HG03378 (cell line): Measurements from ENCODE around the gene STOML2.
"Not testable (repeated sequence)": the region's sequence is repeated elsewhere in the genome, so short reads cannot be mapped to it uniquely, and the experiment has no call there.

Source experiments
- ATAC-seq: cut with Tn5 transposase; IDR thresholded peaks from one replicate; pipeline ENCODE4 v1.9.1; 2021; ENCODE audit warnings: mild to moderate bottlenecking, moderate library complexity; ENCODE audit not compliant: unreplicated experiment

The STOML2 gene

GRCh38 chr9:35102769-35103659 is at the start of gene STOML2:
Gene STOML2 (minus strand): TSS chr9:35103131. CDS start chr9:35103094, 37 bp downstream.
- ATAC-seq = peak; percentile 86

GRCh38 chr9:35147941-35148563 is 45.1 kb upstream of the STOML2 start:
- ATAC-seq = not testable (repeated sequence)

- no peak for ATAC-seq
These were observed 39.1 kb upstream of the STOML2 start for GRCh38 chr9:35142037-35142436.

DNA sequence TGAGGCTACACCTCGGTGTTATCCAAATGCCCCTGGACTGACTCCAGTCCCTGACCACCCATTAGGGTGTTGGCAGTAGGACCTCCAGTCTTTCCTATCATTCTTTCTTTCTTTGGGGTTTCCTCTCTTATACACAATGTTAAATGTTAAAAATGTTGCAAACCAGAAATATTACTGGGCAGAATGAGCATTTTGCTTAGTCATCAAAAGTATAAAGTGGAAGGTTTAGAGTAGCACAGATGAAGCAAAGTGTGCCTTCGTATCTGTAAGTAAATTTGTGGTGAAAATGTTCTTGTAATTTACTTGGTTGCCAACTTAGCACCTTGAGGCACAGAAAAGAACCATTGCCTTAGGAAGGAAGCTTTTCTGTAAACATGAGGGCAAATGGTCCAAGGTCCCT is 37.2 kb upstream of the STOML2 start:
- ATAC-seq = no peak

DNA sequence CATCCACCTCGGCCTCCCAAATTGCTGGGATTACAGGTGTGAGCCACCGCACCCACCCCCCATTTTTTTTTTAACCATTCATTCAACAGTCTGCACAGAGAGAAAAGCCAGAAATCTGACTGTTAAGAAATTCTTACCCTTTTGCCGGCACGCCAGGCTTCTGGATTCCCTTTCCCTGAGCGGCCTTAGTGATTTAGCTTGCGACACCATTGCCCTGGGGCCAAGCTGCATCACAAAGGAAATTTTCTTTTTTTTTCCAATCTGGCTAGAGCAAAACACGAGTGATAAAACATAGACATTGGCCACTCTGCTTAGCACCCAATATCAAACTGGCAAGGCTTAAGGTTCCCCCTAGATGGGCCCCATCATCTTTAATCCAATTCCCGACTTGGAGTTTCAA is 33.9 kb upstream of the STOML2 start:
- ATAC-seq = no peak

GRCh38 chr9:35135988-35136387 is 33.1 kb upstream of the STOML2 start:
- no peak for ATAC-seq

- ATAC-seq = no peak
These were observed 32.0 kb upstream of the STOML2 start for GRCh38 chr9:35134920-35135319.

DNA sequence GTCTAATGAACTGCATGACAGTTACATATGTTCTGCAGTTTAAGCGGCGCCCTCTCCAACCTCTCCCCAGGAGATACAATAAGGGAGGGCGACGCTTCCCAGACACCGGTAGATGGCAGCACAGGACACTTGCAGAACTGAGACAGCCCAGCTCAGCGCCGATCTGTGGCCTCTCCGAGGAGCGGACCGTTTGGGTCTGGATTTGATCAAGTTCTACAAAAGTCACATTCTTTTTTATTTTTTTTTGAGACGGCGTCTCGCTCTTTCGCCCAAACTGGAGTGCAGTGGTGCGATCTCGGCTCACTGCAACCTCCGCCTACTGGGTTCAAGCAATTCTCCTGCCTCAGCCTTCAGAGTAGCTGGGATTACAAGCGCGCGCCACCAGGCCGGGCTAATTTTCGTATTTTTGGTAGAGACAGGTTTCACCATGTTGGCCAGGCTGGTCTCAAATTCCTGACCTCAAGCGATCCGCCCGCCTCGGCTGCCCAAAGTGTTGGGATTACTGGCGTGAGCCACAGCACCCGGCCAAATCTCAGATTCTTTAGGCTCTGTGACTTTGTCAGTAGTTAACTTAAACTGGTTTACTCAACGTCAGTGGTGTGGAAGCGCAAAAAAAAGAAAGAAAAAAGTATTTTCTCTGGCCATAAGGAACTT is 14.1 kb upstream of the STOML2 start:
- peak; percentile 54 for ATAC-seq

- no peak for ATAC-seq
These were observed 13.6 kb upstream of the STOML2 start for GRCh38 chr9:35116539-35116897.

DNA sequence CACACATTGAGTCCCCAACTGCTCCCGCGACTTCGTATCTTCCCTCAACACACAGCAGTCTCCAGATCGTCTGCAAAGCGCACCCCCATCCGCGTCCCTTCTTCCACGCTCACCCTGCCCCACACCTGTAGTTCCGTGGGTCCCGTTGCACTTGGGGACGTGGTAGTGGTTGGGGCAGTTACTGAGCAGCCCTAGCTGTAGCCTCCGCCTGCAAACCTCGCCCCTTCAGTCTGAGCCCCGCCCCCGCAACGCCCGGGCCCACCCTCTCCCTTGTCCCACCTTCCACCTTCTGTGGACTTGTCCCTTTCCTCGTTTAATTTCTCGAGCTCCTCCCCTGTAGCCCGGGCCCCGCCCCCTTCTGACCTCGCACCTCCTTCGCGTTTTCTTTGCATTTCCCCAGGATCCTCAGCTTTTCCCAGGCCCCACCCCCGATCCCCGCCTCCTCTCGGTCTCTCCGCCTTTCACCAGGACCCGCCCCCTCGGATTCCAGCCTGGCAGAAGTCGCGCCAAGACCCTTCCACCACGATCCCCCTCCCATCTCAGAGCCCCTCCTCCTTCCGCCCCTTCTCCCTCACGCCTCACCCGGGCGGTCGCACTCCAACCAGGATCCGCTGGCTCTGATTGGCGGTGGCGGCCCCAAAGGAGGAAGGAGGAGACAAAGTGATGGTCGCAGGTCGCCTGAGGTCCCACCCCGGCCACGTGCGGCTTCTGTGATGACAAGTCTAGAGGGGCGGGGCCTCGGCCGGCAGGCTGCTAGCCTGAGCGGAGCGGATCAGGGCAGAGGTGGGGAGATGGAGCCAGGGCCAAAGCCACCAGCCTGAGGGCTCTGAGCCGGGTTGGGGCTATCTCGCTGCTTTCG is 13.0 kb upstream of the STOML2 start, which contains the start of gene ATOSB:
TSS of gene ATOSB (minus strand) at position 183 of the 859 bp plus-strand sequence. CDS start 7,588 bp downstream, outside the sequence.
- ATAC-seq = peak; percentile 49

GRCh38 chr9:35114840-35115628 is 12.1 kb upstream of the STOML2 start:
- ATAC-seq = no peak

DNA sequence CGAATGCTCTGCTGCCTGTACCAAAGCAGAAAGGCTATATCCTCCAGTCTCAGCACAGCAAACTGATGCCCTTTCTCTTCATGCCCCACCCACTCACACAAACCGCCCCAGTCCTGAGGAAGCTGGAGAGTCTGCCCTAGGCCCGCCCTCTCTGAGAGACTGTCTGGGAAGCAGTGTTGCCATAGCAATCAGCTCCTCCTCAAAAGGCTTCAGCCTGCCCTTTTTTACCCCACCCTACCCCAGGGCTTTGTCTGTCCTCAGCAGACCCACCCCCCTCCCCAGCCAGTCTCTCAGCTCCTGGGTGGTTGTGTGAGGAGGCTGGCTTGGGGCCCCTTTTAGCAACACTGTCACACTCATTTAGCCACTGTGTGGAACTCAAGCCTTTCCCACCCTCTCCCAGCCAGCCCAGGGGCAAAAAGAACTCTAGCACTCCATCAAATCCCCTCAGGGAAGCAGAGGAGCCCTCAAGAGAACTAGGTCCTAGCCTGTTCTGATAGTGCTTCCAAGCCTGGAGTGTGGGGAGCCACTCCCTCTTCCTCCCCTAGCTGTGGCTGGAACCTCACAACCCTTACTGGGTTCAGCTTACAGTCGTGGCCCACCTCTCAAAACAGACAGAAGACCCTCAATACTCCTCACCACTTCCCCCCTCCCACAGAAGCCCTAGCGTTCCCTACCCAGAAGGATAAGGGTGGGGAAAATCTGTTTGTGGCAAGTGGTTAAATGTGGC is 11.3 kb upstream of the STOML2 start:
- ATAC-seq = peak; percentile 24

GRCh38 chr9:35112257-35113020 is 9.5 kb upstream of the STOML2 start:
- no peak for ATAC-seq

- ATAC-seq = peak; percentile 65
These were observed 8.3 kb upstream of the STOML2 start for GRCh38 chr9:35111001-35111933.

DNA sequence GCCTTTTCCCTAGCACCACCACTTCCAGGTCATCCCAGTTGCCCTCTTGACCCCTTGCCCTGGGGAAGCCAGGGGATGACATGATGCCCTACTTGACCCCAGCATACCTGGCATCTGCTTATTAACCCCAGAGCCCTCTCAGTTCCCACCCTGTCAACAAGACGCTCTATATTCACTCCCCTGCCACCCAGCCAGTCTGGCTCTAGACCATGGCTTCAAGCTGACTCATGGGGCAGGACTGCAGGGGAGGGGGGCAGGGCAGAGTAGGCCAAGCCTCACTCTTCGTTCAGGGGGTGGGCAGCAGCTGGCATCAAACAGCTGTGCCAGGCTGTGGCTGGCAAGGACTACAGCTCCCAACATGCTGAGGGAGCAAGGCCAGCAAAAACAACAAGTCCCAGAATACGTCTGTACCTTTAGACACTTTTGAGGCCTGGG is 7.4 kb upstream of the STOML2 start:
- ATAC-seq = no peak

DNA sequence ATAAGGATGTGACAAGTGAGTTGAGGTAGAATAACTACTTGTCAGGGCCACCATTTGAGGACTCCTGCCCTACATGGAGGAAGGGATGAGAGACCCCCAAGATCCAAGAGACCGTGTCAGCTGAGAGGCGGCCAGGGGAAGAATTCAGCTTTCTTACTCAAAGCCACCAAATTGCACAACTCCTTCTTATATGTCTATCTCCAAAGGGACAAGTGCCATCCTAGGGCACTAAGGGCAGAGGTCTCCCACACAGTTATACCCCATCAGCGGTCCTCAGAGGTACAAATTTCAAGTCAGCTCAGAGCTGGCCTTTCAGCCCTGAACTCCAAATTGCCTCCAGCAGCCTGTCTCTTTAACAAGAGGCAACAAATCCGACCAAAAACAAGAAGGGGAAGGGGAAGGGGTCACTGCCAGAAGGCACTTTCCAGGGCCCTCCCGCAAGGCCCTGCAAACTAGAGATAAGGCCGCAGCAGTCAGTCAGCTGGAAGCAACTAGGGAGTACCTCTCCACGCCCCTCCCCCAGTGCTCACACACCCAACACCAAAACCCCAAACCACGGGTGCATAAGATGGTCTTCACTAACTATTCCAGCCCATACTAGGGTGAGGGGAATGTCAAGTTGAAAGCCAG is 6.1 kb upstream of the STOML2 start:
- ATAC-seq = no peak

GRCh38 chr9:35108461-35108860 is 5.5 kb upstream of the STOML2 start:
- no peak for ATAC-seq
